ENCODE data around the gene APEH. TPM values are rescaled to one million over a fixed set of nuclear protein-coding genes. Genes with fewer than 3 reads are reported as not detected.

Gene APEH
- total RNA-seq, 2 donors from 2014 or later = 84.4 to 116 TPM

DNA sequence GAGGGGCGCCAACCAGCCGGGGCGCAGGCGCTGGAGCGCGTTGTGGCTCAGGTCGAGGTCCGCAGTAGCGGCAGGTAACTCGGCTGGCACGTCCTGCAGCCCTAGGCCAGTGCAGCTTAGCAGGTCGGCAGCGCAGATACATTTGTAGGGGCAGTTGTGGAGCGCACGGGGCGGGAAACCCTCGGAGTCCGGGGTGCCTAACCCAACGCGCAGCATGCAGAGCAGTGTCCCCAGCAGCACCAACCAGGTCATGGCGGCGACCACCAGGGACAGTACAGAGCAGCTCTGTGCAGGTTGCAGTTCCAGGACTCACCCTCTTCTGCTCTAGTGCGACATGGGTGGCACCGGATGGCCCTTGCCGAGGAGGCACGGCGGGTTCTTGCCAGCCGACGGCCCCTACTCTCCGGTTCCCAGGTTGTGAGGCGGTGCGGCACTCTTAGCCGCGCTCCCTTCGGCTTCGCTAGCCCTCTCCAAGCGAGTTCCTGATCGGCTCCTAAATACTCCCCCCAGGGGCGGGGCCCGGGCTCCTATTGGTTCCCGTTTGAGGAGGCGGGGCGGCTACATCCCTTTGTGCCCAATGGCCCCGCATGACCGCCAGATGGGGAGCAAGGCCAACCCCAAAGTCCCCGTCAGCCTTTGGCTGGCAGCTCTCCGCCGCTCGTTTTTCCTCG is 45.2 kb downstream of the APEH start, which contains the start of gene AMIGO3:
Gene AMIGO3, minus strand, starts transcription at position 471 of the 671 bp plus-strand sequence. Its CDS starts 219 bp downstream, at position 252.
- Histone ChIP-seq H3K4me1 (replicated peaks) (peaks cover 15% of the 10 kb centered on the region), H3K4me3 (peak within 1 kb of the TSS; percentile 26 to 45), H3K27ac (peak within 1 kb of the TSS; percentile 2 to 56), H3K36me3 (peaks cover 0 to 5% of the 10 kb centered on the region in 2 donors), H3K9me3 (no peaks in the 10 kb centered on the region), H3K27me3 (replicated peaks; ENCODE audit: insufficient read depth) (no peaks in the 10 kb centered on the region)
- TF ChIP-seq POLR2AphosphoS5 (IDR thresholded peaks at IDR 0.05) = peak; percentile 99
- TF ChIP-seq, protein P1, sequence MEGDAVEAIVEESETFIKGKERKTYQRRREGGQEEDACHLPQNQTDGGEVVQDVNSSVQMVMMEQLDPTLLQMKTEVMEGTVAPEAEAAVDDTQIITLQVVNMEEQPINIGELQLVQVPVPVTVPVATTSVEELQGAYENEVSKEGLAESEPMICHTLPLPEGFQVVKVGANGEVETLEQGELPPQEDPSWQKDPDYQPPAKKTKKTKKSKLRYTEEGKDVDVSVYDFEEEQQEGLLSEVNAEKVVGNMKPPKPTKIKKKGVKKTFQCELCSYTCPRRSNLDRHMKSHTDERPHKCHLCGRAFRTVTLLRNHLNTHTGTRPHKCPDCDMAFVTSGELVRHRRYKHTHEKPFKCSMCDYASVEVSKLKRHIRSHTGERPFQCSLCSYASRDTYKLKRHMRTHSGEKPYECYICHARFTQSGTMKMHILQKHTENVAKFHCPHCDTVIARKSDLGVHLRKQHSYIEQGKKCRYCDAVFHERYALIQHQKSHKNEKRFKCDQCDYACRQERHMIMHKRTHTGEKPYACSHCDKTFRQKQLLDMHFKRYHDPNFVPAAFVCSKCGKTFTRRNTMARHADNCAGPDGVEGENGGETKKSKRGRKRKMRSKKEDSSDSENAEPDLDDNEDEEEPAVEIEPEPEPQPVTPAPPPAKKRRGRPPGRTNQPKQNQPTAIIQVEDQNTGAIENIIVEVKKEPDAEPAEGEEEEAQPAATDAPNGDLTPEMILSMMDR (IDR thresholded peaks at IDR 0.05) = peak in 3 of 4 experiments; percentile 33 to 65 (median 50)
- peak; percentile 96 for TF ChIP-seq POLR2A (IDR thresholded peaks at IDR 0.05)
- under 1% methylated on average over 36 of the region's 50 CpGs for WGBS
- peak; percentile 96 for DNase-seq (ENCODE audit: low spot score)
- intact Hi-C loops (cut with DNase I) = no loop called here

DNA sequence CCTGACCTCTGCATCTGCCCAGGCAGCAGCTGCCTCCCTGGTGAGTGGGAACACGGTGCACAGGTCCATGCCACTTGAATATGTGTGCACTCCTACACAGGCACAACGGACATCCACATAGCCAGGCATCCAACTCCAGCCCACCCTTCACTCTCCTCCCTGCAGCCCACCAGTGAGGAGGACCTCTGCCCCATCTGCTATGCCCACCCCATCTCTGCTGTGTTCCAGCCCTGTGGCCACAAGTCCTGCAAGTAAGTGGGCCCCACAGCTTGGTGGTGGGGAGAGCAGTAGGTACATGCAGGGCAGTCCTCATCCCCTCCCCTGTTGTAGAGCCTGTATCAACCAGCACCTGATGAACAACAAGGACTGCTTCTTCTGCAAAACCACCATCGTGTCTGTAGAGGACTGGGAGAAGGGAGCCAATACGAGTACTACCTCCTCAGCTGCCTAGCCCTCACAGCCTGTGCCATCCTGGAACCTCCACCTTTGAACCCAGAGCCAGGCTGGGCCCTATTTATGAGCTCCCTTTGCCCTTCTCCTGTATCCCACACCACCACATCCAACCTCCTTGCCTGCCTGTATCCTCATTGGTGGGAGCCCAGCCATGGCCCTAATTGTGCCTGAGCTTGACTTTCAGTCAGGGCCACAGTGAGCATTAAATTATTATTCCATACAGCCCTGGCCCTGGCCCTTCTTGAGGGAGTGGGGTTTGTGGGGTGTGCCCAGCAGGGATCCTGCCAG is 46.9 kb downstream of the APEH start:
- no peaks in the 10 kb centered on the region for H3K9me3 ChIP-seq
- no peak for DNase-seq (ENCODE audit: low spot score)
- intact Hi-C loops (cut with DNase I) = loop anchor here (5.0 kb wide), 1 partner anchor 66 kb away; the partner anchor contains the start of gene IP6K1
- H3K27ac ChIP-seq = no peak overlapping the region
- peaks cover 0 to 5% of the 10 kb centered on the region in 2 donors for H3K36me3 ChIP-seq
- peaks cover 20% of the 10 kb centered on the region for H3K4me1 ChIP-seq (replicated peaks)
- no peaks in the 10 kb centered on the region for H3K27me3 ChIP-seq (replicated peaks; ENCODE audit: insufficient read depth)
- 54% methylated on average over 4 of the region's 4 CpGs for WGBS
- H3K4me3 ChIP-seq = no peak overlapping the region
- TF ChIP-seq, protein P1 (IDR thresholded peaks at IDR 0.05) = no peak
- TF ChIP-seq POLR2A (IDR thresholded peaks at IDR 0.05) = no peak

DNA sequence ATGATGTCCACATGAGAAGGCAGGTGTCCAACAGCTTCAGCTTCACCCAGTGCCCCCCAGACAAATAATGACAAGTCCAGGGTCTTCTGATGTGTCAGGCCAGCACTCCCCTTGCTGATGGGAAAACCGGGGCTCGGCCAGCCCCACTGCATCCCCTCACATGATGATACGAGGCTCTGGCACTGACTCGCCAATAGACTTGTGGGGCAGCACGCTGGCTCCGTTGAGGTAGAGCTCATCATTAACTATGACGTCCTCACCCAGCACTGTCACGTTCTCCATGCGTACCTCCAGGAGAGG is 47.4 kb downstream of the APEH start:
- intact Hi-C loops (cut with DNase I) = loop anchor here (5.0 kb wide), 1 partner anchor 66 kb away; the partner anchor contains the start of gene IP6K1
- DNase-seq (ENCODE audit: low spot score) = no peak
- WGBS = 69% methylated on average over 9 of the region's 9 CpGs
- H3K4me1 ChIP-seq (replicated peaks) = peaks cover 20% of the 10 kb centered on the region
- no peaks in the 10 kb centered on the region for H3K27me3 ChIP-seq (replicated peaks; ENCODE audit: insufficient read depth)
- TF ChIP-seq, protein P1 (IDR thresholded peaks at IDR 0.05) = no peak
- TF ChIP-seq POLR2A (IDR thresholded peaks at IDR 0.05) (no peak), POLR2AphosphoS5 (IDR thresholded peaks at IDR 0.05) (no peak)
- H3K9me3 ChIP-seq = no peaks in the 10 kb centered on the region
- no peak overlapping the region for H3K27ac ChIP-seq
- H3K36me3 ChIP-seq = peaks cover 0 to 5% of the 10 kb centered on the region in 2 donors
- no peak overlapping the region for H3K4me3 ChIP-seq

DNA sequence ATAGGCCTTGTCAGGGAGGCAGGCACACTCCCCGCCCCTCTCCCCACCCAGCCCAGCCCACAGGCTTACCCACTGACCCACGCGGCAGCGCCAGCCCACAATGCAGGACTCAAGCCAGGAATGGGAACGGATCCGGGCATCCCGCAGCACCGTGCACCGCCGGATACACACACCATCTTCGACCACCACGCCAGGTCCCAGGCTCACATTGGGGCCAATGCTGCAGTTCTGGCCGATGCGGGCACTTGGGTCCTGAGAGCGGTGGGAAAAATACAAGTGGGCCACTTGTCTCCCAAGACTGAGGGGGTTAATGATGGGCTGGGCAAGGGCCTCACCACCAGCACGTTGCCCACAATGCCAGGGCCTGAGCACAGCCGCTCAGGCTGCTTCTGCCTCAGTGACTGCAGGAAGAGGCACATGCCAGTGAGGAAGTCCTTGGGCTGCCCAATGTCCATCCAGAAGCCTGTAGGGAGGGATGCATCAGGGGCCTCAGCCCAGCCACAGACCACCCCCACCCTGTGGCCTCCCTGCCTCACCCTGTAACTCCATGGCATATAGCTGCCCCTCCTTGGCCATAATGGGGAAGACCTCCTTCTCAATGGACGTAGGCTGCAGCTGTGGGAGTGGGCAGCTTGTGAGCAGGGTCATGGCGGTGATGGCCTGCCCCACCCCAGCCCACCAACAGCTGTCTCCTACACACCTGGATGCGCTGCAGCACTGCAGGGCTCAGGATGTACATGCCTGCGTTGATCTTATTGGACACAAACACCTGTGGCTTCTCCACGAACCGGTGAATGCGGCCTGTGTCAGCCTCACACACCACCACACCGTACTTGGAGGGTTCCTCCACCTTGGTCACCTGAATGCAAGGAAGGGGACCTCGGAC is 48.0 kb downstream of the APEH start:
- TF ChIP-seq, protein P1 (IDR thresholded peaks at IDR 0.05) = no peak
- no peak for TF ChIP-seq POLR2A (IDR thresholded peaks at IDR 0.05)
- no peak for TF ChIP-seq POLR2AphosphoS5 (IDR thresholded peaks at IDR 0.05)
- peak overlapping the region in 1 of 2 donors; percentile 92 for H3K4me3 ChIP-seq
- intact Hi-C loops (cut with DNase I) = loop anchor here (5.0 kb wide), 1 partner anchor 65 kb away; the partner anchor contains the start of gene IP6K1
- peaks cover 20% of the 10 kb centered on the region for H3K4me1 ChIP-seq (replicated peaks)
- no peaks in the 10 kb centered on the region for H3K9me3 ChIP-seq
- 86% methylated on average over 26 of the region's 26 CpGs for whole genome bisulfite sequencing
- no peak for DNase-seq (ENCODE audit: low spot score)
- H3K27ac ChIP-seq = peak overlapping the region; percentile 97 to 98
- peaks cover 0 to 9% of the 10 kb centered on the region in 2 donors for H3K36me3 ChIP-seq
- H3K27me3 ChIP-seq (replicated peaks; ENCODE audit: insufficient read depth) = no peaks in the 10 kb centered on the region

Measured in prostate gland (tissue), 2 donors.